ENCODE results near the gene PGS1.

- no peak for TF ChIP-seq CTCF (IDR thresholded peaks at IDR 0.05; ENCODE audit: insufficient read depth, low read length, poor library complexity, severe bottlenecking)
- no peak for TF ChIP-seq EZH2phosphoT487 (conservative IDR thresholded peaks at IDR 0.05; ENCODE audit: low read length)
These were observed 25.4 kb downstream of the PGS1 start for GRCh38 chr17:78403822-78404221.
